GM12875 (cell line): ENCODE measurements around the gene RRM2.

Experiments used
- H3K4me3 ChIP-seq: one replicate; pipeline ENCODE4 v1.5.1; 2011; ENCODE audit warnings: low read depth, low read length, control low read depth
- TF ChIP-seq, protein P1 (sequence below): IDR thresholded peaks from 2 replicates; pipeline ENCODE4 v1.5.1; 2011; ENCODE audit warnings: low read depth, mild to moderate bottlenecking, control low read depth, inconsistent platforms, low read length, moderate library complexity, borderline replicate concordance; ENCODE audit not compliant: insufficient read depth

The RRM2 gene

GRCh38 chr2:10159581-10160131 lies 37.1 kb downstream of the RRM2 start:
- H3K4me3 ChIP-seq = no peak overlapping the region
- TF ChIP-seq, protein P1, sequence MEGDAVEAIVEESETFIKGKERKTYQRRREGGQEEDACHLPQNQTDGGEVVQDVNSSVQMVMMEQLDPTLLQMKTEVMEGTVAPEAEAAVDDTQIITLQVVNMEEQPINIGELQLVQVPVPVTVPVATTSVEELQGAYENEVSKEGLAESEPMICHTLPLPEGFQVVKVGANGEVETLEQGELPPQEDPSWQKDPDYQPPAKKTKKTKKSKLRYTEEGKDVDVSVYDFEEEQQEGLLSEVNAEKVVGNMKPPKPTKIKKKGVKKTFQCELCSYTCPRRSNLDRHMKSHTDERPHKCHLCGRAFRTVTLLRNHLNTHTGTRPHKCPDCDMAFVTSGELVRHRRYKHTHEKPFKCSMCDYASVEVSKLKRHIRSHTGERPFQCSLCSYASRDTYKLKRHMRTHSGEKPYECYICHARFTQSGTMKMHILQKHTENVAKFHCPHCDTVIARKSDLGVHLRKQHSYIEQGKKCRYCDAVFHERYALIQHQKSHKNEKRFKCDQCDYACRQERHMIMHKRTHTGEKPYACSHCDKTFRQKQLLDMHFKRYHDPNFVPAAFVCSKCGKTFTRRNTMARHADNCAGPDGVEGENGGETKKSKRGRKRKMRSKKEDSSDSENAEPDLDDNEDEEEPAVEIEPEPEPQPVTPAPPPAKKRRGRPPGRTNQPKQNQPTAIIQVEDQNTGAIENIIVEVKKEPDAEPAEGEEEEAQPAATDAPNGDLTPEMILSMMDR = no peak

- TF ChIP-seq, protein P1 = no peak
- no peak overlapping the region for H3K4me3 ChIP-seq
These were observed 37.8 kb downstream of the RRM2 start for GRCh38 chr2:10160203-10160955.

DNA sequence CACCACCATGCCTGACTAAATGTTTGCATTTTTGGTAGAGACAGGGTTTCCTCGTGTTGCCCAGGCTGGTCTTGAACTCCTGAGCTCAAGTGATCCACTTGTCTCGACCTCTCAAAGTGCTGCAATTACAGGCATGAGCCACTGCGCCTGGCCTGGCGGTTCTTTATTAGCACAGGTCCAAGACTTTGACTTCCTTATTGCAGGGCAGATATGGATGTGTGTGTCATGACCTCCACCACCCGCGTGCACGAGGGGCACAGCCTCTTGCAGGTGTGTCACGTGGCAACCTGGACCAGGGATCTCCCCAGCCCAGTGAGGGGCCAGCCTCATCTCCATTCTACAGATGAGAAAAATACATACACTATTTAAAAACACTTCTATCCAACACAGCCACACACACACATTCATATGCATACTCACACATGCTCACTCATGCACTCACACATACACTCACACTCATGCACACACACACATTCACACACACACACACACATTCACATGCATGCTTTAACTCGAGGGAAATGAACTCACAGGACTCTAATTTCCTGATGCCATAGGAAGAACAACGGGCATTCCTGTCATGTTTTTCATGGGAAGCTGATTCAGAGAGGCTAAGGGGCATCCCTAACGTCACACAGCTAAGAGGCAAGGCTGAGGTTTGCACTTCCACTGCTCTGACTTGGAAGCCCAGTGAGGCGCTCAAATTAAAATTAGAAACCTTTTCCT lies 38.8 kb downstream of the RRM2 start:
- TF ChIP-seq, protein P1 = no peak
- no peak overlapping the region for H3K4me3 ChIP-seq

DNA sequence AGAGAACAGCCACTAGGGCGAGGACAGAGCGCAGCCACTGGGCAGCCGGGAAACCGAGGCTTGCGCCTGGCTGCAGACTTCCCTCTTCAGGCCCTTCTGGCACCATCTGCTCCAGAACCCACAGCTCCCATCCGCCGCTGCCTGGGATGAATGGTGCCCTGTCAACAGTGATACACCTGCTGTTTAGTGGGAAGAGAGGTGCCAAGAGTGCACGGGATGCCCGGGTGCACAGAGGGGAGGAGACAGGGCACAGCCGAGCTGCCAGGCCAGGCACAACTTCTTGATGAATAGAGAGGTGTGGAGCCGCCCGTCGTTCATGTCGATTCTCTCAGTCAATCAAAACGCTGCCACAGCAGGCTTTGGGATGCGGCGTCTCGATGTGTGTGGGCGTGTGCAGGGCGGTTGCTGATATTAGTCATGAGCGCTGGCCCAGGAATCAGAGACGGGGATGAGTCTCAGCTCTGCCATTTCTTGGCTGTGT lies 39.5 kb downstream of the RRM2 start:
- no peak overlapping the region for H3K4me3 ChIP-seq
- TF ChIP-seq, protein P1 = no peak

GRCh38 chr2:10162586-10163497 lies 40.3 kb downstream of the RRM2 start:
- H3K4me3 ChIP-seq = no peak overlapping the region
- TF ChIP-seq, protein P1 = no peak
